ENCODE measurements around the gene C12orf75.

Gene C12orf75

DNA sequence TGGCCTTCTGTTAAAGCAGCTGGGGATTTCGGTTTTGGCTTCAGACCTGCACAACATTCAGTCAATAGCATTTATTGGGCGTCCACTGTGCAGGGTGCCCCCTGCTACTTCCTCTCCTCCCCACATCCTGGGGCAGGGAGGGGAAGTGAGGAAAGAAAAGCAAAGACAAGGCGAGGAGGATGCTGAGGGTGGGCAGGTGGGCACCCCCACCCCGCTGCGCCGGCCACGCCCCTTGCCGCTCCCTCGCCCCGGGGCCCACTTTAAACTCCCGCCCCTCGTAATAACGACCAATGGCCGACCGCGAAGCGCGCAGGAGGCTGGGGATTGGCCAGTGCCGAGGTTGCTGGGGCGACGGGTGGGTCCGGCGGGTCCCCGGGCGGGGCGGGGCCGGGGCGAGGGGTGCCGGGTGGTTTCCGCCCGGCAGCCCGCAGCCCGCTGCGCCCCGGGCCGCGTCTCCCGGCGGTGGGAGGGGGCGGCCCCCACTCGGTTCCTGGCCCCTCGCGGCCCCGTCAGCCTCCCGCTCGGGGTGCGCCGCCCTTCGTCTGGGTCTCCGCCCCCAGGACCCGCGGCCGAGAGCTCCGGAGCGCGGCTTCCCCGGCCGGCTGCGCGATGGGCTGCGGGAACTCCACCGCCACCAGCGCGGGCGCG is at the start of gene C12orf75:
Gene C12orf75 (plus strand): TSS at position 409 of the 648 bp plus-strand sequence. CDS start 201 bp downstream, at position 610.
- DNase-seq (ENCODE audit: extremely low spot score), result peak; percentile 94
- ChIA-PET CTCF (interaction anchor here (1.1 to 1.5 kb wide), 2 partner anchors 9 to 24 kb away, joined by 3 to 4 read pairs; no protein-coding TSS in a partner anchor), POLR2A (interaction anchor here (0.7 kb wide), 2 partner anchors 11 to 1411 kb away, joined by 3 read pairs; no protein-coding TSS in a partner anchor)
- TF ChIP-seq CTCF (IDR thresholded peaks at IDR 0.05; ENCODE audit: control extremely low read depth, extremely low read depth, low read depth, missing control alignments), result no peak

GRCh38 chr12:105280966-105281693 is 49.4 kb upstream of the C12orf75 start:
- ChIA-PET CTCF (no interaction called here), POLR2A (no interaction called here)
- DNase-seq (ENCODE audit: extremely low spot score), result no peak
- no peak for TF ChIP-seq CTCF (IDR thresholded peaks at IDR 0.05; ENCODE audit: control extremely low read depth, extremely low read depth, low read depth, missing control alignments)

DNA sequence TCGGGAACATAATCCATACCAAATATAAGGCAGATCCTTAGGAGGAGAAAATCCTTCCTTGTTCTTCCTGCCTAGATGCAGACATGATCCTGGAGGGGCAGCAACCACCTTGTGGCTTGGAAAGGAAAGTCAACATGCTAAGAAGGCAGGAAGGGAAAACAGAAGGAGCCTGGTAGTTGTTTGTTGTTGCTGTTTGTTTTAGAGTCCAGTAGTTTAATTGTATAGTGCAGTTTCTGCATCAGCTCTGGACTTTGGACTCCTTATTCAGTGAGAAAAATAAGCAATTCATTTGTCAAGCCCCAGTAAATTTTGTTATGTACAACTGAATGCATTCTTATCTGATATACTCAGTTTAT is 48.8 kb upstream of the C12orf75 start:
- ChIA-PET CTCF (no interaction called here), POLR2A (no interaction called here)
- no peak for TF ChIP-seq CTCF (IDR thresholded peaks at IDR 0.05; ENCODE audit: control extremely low read depth, extremely low read depth, low read depth, missing control alignments)
- DNase-seq (ENCODE audit: extremely low spot score), result no peak

DNA sequence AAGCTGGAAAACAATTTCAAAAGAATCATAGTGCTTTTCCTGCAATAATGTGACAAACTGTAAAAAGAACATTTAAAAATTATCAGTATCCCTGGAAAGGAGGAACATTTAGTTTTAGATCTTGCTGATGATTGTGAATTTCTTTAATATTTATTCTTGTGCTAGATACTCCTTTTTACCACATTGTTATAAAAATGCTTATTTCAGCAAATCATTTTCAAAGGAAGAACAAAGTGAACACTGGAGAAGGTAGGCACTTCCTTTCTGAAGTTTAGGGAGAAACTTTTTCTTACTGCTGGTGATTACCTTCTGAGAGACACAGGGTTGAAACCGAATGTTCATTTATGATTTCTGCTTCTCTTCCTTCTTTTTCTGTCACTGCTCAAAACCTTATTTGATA is 45.1 kb upstream of the C12orf75 start:
- DNase-seq (ENCODE audit: extremely low spot score), result no peak
- TF ChIP-seq CTCF (IDR thresholded peaks at IDR 0.05; ENCODE audit: control extremely low read depth, extremely low read depth, low read depth, missing control alignments), result no peak

DNA sequence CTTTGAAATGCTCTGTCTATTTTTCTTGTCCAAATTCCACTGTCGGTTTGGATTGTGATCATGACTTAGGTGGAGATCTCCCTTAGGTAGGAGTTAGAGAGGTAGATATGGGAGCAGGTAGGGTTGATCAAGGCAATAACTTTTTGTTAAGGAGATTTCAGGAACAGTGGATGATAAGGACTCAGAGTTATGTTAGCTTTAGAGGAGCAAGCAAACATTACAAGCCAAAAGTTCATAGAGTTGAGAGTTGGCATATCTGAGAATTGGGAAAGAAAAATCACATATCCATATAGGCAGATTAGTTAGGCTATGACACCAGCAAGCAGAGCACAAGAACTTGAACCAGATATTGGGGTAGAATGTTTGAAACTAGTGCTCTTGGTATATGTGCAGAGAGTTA is 43.1 kb upstream of the C12orf75 start:
- POLR2A ChIA-PET, result no interaction called here
- CTCF ChIA-PET, result interaction anchor here (1.6 to 1.9 kb wide), 2 partner anchors 8 to 96 kb away, joined by 3 to 7 read pairs; no protein-coding TSS in a partner anchor
- no peak for DNase-seq (ENCODE audit: extremely low spot score)
- no peak for TF ChIP-seq CTCF (IDR thresholded peaks at IDR 0.05; ENCODE audit: control extremely low read depth, extremely low read depth, low read depth, missing control alignments)

More for the DNA sequence above, 45.1 kb upstream of the C12orf75 start:
- POLR2A ChIA-PET, result no interaction called here
- CTCF ChIA-PET, result interaction anchor here (1.5 kb wide), 1 partner anchor 11 kb away, joined by 6 read pairs; no protein-coding TSS in a partner anchor

DNA sequence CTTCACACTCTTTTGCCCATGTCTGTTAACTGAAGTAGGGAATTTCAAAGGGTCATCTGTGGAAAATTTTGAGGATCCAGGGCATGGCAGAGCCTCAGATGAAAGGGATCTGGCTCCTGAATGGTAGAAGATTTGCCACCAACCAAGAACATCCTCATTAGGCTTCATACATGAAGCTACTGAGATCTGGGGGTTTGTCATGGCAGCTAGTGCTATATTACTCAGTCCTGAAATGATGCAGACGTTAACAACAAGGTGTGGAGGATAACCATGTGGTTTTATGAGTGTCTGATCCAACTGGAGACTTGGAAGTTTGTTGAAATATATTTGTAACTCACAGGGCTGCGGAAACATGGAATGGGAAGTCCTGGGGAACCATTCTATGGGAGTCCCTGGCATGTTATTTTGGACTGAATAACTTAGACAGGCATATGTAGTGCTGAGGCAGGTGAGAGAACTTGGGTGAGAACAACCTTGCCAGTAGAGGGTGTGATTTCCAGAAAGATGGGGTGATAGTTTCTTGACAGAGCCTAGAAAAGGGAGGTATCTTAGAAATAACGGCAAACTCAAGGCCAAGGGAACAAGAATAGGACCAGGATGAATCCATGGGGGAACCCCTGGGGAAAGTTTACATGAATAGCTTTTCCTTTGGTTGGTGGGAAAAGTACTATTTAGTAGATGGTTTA is 42.0 kb upstream of the C12orf75 start:
- POLR2A ChIA-PET, result no interaction called here
- DNase-seq (ENCODE audit: extremely low spot score), result no peak
- TF ChIP-seq CTCF (IDR thresholded peaks at IDR 0.05; ENCODE audit: control extremely low read depth, extremely low read depth, low read depth, missing control alignments), result peak; percentile 9
- CTCF ChIA-PET, result interaction anchor here (0.9 to 1.9 kb wide), 3 partner anchors 9 to 95 kb away, joined by 3 to 7 read pairs (median 3); no protein-coding TSS in a partner anchor

Data from GM10248 (cell line).